SK-N-SH treated with all-trans-retinoic acid at 6 μM for 48 hours (cell line): ENCODE measurements around the gene CSF1R.

ENCODE experiments used
- ISL1 ChIP-seq: fragments of 250-450 bp; sonication (Bioruptor Pico); IDR thresholded peaks from 2 replicates; pipeline ENCODE4 v2.1.2; 2022; ENCODE audit warnings: mild to moderate bottlenecking, moderate library complexity
- PPARA ChIP-seq: fragments of 250-450 bp; sonication (Bioruptor Pico); IDR thresholded peaks from 2 replicates; pipeline ENCODE4 v1.5.0; 2020; ENCODE audit warnings: mild to moderate bottlenecking, borderline replicate concordance
- RARB ChIP-seq: fragments of 250-450 bp; sonication (Bioruptor Pico); IDR thresholded peaks from 2 replicates; pipeline ENCODE4 v1.8.0; 2021; ENCODE audit warnings: mild to moderate bottlenecking, moderate library complexity
- TOX ChIP-seq: fragments of 250-450 bp; sonication (Bioruptor Pico); IDR thresholded peaks from 2 replicates; pipeline ENCODE4 v1.8.0; 2021; ENCODE audit warnings: mild to moderate bottlenecking, moderate library complexity, borderline replicate concordance
- ZNF70 ChIP-seq: fragments of 450-650 bp; formaldehyde crosslinking; IDR thresholded peaks from 2 replicates; pipeline ENCODE4 v1.5.0; 2020; ENCODE audit warnings: mild to moderate bottlenecking, moderate library complexity
- TF ChIP-seq, protein P1 (sequence below): fragments of 250-450 bp; sonication (Bioruptor Pico); IDR thresholded peaks from 2 replicates; pipeline ENCODE4 v1.5.1; 2020; ENCODE audit warnings: low read depth, mild to moderate bottlenecking, moderate library complexity

DNA sequence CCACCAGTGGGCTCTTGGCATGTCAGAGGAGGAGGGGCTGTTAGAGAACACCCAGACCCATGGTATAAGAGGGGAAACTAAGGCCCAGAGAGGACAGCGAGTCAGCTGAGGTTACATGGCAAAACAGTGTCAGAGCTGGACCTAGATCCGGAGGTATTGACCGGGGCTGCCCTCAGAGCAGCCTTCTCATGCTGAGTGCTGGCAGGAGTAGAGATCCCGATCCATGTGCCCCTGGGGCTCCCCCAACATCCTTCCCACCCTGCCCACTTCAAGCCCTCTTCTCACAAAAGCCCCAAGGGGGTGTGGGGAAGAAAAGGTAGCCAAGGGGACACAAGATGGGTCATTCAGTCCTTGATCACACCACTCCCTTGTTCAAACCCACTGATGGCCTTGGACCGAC, 19.9 kb downstream of the CSF1R start:
- TF ChIP-seq, protein P1, sequence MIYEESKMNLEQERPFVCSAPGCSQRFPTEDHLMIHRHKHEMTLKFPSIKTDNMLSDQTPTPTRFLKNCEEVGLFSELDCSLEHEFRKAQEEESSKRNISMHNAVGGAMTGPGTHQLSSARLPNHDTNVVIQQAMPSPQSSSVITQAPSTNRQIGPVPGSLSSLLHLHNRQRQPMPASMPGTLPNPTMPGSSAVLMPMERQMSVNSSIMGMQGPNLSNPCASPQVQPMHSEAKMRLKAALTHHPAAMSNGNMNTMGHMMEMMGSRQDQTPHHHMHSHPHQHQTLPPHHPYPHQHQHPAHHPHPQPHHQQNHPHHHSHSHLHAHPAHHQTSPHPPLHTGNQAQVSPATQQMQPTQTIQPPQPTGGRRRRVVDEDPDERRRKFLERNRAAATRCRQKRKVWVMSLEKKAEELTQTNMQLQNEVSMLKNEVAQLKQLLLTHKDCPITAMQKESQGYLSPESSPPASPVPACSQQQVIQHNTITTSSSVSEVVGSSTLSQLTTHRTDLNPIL (CRISPR knock-in tag) = no peak
- no peak for TF ChIP-seq TOX (CRISPR knock-in tag)
- no peak for TF ChIP-seq RARB
- no peak for TF ChIP-seq PPARA (CRISPR knock-in tag)
- TF ChIP-seq ISL1 (CRISPR knock-in tag) = no peak
- no peak for TF ChIP-seq ZNF70 (CRISPR knock-in tag)
